ENCODE results near the gene DUOXA1.
"Not testable (repeated sequence)": the region's sequence is repeated elsewhere in the genome, so short reads cannot be mapped to it uniquely, and the experiment has no call there.

The DUOXA1 gene

DNA sequence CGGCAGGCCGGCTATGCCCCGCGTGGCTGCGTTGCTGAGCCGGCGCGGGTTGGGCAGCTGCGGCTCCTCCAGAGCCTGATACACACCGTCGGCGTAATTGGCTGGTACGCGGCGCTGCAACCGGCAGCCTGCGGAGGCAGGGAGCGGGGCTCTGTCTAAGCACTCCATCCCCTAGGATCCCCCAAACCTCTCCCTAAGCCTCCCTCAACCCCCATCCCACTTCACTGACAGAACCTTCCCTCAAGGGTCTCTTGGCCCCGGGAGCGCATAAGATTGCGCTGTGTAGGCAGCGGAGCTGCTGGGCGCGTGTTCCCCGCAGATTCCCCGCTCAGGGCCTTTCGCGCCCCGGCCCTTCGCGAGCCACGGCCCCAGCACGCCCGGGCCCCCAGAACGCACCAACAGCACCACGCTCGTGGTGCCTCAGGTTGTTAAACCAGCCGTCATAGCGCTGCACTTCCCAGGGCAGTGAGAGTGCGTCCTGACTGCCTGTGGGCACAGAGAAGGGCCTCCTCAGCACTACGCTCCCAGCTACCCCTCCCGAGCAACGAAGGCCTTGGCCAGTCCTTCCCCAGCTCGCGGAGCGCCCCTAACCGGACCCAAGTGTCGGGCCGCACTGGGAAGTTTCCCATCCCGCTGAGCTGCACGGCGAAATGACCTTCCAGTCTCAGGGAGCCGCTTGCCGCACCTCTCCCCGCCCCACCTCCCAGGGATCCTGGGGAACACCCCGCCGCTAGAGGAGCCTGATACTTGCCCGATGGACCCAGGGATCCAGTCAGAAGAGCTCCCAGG lies 16.9 kb downstream of the DUOXA1 start:
- DNase-seq (ENCODE audit: low spot score), result no peak

DNA sequence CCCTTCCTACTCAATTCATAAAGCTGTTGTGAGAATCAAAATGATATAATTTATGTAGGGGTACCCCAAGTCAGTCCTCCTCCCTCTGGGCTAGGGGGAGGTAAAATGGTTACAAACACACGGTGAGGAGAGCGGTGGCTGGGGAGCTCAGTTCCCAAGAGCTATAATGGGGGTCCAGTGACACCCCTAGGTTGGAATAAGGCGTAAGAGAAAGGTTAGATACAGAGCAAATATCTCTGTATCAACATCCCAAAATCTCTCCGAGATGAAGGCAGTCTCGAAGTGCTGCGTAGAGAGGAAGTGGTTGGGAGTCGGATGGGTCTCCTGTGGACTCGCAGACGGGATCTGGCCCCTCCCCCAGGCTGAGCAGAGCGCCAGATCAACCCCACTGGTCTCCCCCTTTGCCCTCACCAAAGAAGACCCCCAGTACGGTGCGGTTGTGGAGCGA lies 17.5 kb downstream of the DUOXA1 start:
- no peak for DNase-seq (ENCODE audit: low spot score)

DNA sequence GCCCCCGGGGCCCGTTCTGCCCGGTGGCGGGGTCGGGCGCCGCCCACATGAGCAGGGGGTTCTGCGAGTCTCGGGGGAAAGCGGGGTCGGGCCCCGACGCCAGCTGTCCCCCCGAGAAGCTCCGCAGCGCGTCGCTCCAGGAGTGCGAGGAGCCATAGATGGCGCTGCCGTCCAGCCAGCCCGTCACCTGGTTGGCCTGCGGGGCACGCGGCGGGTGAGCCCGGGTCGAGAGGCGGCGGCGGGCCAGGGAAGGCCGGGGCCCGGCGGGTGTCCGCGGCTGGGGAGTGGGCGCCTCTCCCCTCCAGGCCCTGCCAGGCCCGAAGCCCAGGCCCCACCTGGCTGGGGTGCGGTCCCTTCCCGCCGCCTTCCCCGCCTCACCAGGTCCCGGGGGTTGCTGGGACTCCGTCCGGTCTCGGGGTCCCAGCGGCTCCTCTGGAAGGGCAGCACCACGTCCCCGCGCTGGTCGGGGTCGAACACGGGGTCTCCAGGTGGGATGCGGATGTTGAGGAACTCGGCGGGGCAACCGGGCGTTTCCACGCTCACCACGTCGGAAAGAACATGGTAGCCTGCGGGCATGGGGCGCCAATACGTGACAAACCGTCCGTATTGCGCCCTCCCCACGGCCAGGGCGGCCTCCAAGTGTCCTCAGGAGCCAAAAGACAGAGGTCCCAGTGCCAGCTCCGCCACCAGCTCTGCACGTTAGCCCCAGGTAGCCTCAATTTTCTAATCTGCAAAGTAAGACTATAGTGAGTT lies 18.1 kb downstream of the DUOXA1 start:
- no peak for DNase-seq (ENCODE audit: low spot score)

DNA sequence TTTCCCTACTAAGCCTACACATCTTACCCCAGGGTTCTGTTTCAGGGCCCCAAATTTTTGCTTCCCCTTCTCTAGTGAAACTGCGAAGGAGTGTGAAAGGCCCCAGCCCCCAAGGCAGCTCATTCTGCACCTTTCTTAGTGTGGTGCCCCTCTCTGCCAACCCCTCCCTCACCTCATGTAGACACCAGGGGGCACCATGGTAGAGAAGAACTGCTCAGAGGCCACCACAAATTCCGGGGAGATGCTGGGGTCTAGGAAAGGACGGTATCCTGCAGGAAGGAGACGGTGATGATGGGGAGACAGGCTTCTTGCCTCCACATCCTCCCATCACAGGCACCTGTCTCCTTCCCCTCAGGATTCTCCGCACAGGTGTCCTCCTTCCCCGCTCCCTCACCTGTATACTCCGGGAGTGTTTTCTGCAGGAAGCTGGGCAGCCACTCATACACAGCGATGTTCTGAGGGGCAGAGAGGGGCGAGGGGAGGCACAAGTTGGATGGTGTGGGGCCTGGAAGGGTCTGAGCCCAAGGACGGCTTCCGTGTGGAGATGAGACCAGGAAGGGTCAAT lies 19.3 kb downstream of the DUOXA1 start:
- DNase-seq (ENCODE audit: low spot score), result no peak

DNA sequence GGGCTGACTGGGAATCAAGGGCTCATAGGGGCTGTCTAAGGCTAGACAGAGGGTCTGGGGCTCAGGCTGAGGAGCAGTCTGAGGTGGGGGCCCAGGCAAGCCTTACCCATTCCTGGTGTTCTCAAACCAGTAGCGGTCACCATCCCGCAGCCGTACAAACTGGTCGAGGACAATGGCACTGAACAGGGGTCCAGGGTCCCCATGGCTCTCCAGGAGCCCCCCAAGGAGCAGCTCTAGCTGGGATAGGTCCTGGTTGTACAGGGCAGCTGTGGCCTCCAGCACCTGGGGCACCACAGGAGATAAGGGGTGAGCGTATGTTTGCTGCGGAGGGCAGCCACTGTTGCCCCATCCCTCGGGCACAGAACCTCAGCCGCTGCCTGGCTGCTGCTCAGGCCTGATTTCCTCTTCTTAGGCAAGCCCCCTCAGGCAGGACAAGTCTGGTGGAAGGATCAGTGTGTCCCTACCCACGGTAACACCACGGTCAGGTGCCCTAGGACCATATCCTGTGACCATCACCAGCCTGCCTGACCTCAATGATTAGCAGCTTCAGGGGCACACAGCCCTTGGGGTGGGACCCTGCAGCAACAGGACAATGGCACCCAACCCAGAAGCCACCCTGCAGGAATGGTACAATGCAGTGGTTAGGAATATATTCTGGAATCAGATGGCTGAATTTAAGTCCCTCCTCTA lies 21.6 kb downstream of the DUOXA1 start:
- DNase-seq (ENCODE audit: low spot score), result no peak

DNA sequence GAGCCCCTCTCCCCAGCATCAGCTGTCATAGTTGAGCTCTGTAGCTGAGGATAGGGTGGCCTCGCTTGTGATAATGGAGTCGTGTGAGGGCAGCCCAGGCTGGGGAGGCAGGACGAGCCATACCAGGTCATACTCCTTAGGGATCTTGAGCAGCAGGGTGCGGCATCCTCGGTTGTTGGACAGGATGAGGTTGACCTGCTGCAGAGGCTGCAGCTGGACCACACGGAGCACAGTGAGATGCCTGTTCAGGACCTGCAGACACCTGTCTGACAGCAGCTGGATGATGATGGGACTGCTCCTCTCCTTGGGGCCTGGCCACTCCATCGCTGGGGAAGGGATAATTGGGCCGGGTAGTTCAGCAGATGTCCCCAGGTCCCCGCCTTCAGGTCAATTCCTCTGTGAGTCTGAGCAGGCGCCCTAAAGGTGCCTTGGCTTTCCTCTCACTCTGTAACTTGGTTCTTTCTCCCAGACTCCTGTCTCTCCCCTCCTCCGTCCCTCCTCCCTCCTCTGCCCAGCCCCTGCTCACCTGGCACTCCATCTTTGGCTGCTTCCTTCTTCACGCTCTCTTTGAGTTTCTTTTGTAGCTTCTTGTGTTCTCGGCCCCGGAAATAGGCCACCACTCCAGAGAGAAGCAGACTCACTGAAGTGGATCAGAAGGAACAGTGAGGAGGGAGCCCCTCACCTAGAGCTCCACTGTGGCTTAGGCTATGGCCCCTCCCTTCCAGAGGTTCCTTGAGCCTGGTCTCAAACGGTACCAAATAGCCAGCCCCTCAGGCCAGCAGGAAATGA lies 23.5 kb downstream of the DUOXA1 start:
- DNase-seq (ENCODE audit: low spot score), result no peak

DNA sequence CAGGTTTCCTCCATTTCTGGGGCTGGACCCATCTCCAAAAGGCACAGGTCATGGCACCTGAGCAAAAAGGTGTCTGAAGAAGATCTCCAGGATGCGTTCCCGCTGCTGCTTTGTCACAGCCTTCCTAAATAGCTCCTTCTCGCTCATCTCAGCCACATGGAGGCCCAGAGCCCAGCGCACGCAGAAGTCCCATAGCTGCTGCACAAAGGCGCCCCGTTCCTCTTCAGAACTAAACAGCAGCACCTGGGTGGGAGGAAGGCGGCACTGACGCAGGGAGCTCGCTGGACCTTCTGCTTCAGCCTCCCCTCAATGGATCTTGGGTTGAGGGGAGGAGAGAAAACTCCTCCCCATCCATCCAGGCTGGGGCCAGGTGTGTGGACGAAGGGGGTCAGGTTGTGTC lies 24.1 kb downstream of the DUOXA1 start:
- DNase-seq (ENCODE audit: low spot score), result no peak

DNA sequence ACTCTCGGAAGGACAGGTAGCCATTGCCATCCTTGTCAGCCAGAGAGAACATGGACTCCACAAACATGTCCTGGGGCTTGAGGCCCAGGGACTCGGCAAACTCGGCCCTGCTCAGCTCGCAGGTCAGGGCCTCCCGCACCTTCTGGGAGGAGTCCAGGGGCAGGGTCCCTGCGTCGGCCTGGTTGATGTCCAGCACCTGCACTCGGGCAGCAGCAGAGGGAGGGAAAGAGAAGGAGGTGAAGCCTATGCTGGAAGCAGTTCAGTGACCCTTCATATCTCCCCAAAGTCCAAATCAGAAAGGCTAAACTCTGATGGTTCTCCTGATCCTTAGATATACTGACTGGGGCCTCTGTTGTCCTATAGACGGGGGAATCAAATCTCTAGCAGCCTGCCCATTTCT lies 25.5 kb downstream of the DUOXA1 start:
- not testable (repeated sequence) for DNase-seq (ENCODE audit: low spot score)

DNA sequence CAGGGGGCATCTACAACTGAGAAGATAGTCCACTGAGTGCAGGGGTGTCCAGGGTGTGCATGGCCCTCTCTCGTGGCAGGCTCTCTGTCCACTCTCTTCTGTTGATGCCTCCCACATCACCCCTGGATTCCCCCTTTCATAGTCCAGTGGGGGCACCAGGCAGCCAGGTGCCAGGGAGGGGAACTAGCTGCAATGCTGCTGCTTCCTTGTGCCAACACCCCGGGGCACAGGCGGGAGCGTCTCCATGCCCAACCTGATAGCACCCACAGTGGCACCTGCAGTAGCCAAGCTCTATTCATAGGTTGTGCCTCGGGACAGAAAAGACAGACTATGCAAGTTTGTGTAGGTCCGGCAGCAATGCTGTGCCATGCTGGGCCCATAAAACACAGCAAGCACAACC lies 27.5 kb downstream of the DUOXA1 start:
- DNase-seq (ENCODE audit: low spot score), result no peak

DNA sequence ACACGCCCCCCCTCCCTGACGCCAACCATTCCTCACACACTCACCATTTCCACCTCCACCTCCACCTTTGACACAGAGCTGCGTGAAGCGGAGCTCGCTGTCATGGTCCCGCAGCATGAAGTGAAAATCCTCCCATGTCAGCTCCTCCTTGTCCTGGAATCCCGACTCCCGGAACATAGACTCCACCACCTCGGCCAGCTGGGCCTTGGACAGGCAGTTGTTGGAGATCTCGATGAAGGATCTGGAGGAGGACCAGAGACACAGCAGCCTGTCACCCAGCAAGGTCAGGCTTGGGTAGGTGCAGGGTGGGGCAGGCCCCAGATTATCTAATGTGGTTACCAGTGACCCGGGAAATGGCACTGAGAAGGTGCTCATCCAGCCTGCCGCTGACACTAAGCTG lies 27.9 kb downstream of the DUOXA1 start:
- DNase-seq (ENCODE audit: low spot score), result no peak

DNA sequence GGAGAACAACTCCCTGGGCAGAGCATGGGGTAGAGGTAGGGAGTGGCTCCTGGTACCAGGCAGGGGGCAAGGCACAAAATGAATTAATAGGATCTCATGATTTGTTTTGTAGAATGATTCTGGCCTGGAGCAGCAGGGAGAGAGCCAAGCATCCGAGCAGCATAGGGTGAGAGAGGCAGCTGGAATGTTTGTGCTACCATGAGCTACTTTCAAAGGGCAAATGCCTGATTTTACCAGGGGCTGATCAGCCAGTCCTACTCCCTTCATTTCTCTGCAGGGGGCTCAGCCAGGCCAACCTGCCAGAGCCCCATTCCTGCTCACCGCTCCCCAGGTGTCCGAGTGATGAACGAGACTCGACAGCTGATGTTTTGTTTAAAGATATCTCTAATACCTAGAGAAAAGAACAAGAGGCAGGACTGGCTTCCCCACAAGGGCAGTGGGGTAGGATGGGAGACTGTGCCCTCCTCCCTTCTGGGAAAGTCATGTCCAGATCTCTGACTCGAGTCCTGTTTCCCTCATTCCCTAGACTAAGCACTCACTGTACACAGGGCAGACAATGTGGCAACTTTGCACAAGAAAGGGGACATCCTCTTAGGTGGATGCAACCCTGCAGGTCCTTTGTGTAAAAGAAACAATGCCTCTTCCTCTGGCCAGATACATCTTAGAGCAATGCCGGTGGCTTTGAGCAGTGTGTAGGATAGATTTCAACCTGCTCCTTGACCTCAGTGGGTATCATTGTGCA lies 28.6 kb downstream of the DUOXA1 start:
- DNase-seq (ENCODE audit: low spot score), result no peak

DNA sequence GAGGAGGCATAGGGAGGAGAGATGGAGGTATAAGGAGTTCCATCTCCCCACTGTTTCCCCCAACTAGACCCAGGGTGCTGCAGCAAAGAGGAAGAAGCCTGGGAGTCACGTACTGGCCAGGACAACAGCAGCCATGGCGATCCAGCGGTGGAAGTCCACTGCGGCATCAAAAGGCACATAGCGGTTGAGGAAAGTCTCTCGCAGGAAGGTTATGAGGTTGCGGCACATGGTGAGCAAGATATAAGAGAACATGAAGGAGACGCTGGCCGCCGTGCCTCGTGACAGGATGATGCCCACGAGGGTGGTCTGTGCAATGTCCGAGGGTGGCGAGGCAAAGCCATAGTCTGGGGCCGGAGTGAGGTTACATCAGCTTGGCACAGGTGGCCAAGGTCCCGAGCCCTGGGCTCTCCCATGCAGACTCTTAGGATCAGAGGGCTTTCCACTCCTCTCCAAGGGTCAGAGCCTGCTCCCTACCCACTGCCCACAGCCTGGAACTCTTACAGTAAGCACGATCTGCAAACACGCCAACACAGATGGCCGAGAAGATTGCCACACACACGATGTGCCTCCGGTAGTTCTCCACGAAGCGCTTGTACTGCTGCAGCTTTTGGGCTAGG lies 30.0 kb downstream of the DUOXA1 start:
- no peak for DNase-seq (ENCODE audit: low spot score)

DNA sequence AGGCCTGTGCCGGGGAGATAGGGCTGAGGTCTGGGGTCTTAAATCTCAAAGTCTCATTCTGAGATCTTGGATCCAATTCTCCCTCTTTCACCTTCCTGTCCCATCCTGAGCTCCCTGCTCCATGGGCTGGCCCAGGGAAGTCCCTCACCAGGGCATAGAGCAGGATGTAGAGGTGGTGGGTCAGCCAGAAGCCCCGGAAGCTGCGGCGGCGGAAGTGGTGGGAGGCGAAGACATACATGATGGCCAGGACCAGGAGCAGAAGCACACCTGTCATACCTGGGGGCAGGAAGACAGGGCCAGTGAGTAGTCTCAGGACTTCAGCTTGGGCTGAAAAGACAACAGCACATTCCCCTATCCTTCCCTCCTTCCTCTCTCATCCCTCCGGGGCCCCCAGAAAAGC lies 32.2 kb downstream of the DUOXA1 start:
- DNase-seq (ENCODE audit: low spot score), result no peak

DNA sequence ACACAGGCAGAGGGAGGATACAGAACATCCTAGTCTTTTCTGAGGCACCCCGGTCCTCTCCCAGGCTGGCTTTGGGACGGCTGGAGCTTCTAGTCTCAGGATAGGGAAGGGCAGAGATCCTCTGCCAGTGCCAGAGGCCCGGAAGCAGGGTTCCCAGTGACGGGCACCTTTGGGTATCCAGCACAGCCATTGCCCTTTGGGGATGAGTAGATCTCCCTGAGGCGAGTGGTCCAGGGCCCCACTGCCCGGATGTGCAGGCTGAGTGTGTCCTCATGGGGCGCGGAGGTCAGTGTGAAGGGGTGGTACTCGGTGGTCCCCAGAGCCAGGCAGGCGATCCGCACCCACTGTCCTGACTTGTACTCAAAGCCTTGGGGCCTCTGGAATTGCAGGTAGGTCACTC lies 34.0 kb downstream of the DUOXA1 start:
- no peak for DNase-seq (ENCODE audit: low spot score)

DNA sequence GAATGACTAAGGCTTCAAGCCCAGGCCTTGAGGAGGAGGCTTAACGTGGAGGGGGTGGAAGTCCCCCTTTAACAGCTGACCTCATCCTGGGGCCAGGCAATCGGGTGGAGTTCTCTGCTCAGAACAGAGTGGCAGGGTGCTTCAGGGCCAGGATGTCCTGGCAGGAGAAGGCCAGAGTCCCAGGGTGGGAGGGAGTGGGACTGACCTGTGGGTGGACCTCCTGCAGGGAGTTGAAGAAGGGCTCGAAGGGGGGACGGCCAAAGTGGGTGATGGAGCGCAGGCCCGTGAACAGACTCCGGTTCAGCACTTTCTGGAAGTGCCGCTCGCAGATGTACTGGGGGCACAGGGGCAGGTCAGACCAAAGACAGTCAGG lies 35.3 kb downstream of the DUOXA1 start:
- DNase-seq (ENCODE audit: low spot score), result no peak

DNA sequence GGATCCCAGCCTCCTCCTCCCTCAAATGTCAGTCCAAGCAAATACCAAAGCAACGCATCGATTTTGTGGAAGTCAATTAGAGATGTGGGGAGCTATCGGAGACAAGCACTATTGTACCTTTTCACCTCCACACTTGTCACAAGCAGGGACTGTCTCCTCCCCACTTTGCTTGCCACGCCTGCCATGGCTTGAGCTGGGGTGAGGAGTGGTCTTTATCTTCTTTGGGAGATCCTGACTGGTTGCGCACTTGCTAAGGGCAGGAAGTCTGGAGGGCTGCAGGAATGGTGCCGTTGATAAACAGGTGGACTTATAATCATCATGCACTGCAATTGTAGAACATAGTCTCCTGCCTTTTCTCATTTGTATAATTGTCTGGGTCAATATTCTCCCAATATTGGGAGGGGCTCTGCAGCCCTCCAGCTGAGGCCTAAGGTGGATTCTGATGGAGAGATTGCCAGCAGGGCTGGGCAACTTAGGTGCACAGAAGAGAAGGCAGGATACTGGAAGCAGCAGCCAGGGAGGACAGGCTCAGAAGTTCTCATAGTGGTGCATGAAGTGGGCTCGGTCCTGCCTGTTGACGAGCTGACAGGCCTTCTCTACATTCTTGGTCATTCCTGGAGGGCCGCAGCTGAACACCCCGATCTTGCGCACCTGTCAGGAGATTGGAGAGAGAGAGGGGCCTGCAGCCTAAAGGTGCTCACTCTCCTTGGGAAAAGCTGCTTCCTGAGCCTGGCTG lies 35.9 kb downstream of the DUOXA1 start:
- no peak for DNase-seq (ENCODE audit: low spot score)

DNA sequence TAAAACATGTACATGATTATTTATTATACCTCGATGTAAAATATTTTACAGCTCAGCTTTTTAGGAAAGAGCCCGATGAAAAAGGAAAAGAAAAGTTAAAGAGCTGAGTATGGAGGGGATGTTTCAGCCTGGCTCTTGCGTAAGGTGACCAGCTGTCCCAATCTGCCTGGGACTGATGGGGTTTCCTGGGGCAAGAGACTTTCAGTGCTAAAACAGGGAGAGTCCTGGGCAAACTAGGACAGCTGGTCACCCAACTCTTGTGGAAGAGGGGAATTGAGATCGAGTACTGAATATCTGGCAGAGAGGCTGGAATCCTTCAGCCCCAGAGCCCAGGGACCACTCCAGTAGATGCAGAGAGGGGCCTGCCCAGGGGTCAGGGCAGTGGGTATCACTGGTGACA lies 36.7 kb downstream of the DUOXA1 start:
- DNase-seq (ENCODE audit: low spot score), result no peak

DNA sequence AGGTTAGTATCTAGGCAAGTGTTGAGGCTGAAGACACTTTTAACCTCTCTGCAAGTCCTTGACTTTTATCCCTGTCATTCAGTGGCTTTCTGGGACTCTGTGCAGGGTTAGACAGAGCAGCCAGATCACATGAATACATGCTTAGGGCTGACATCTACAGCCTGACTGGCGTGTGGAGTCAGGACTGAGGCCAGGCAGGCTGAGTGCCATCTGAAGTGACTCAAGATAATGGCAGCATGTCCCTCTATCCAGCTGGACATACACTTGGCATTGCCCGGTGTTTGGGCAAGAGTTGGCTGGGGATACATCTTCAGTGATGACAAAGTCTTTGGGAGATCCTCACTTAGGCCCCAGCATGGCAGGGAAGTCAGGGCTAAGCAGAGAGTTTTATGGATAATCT lies 38.1 kb downstream of the DUOXA1 start:
- DNase-seq (ENCODE audit: low spot score), result no peak

DNA sequence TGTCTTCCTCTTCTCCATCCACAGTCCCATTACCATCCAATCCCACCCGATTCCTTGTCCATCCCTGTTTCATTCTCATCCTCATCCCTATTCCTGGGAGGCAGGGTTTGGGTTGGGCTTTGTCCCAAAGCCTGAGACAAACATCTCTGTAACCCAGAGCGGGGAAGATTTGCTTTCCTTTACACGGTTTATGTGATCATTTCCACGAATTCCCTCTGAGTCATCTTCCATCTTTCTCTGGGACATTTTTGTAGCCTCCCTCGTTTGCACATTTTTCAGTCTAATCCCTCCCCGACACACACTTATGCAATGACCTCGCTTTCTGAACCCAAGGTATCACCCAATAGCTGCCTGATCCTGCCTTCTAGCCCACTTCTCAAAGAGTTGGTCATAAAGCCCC lies 38.5 kb downstream of the DUOXA1 start:
- DNase-seq (ENCODE audit: low spot score), result no peak

Data from RKO (cell line).